Lower leg skin (tissue), 3 donors: ENCODE measurements around the gene HYAL2.

Experiments used
- CTCF ChIP-seq, 3 donors: fragments of 450-650 bp; IDR thresholded peaks; one replicate each; pipeline ENCODE4 v1.5.1; 2016; ENCODE audit warnings: antibody characterized with exemption in 3 of 3, mild to moderate bottlenecking in 3 of 3, moderate library complexity in 2 of 3
- POLR2A ChIP-seq, 2 donors: fragments of 450-650 bp; IDR thresholded peaks; one replicate each; pipeline ENCODE4 v1.6.1; 2016 to 2017; ENCODE audit warnings: antibody characterized with exemption in 2 of 2, mild to moderate bottlenecking in 1 of 2, moderate library complexity in 1 of 2

GRCh38 chr3:50350527-50351322 is 28.2 kb upstream of the HYAL2 start, which contains the start of the genes CYB561D2 and NPRL2:
- TF ChIP-seq POLR2A (IDR thresholded peaks at IDR 0.05) (no peak), CTCF (IDR thresholded peaks at IDR 0.05) (no peak)
